ENCODE measurements around the gene C2CD4C. TPM values are rescaled to one million over a fixed set of nuclear protein-coding genes. Genes with fewer than 3 reads are reported as not detected.

The C2CD4C gene
- polyA plus RNA-seq, 3 donors, result not detected

DNA sequence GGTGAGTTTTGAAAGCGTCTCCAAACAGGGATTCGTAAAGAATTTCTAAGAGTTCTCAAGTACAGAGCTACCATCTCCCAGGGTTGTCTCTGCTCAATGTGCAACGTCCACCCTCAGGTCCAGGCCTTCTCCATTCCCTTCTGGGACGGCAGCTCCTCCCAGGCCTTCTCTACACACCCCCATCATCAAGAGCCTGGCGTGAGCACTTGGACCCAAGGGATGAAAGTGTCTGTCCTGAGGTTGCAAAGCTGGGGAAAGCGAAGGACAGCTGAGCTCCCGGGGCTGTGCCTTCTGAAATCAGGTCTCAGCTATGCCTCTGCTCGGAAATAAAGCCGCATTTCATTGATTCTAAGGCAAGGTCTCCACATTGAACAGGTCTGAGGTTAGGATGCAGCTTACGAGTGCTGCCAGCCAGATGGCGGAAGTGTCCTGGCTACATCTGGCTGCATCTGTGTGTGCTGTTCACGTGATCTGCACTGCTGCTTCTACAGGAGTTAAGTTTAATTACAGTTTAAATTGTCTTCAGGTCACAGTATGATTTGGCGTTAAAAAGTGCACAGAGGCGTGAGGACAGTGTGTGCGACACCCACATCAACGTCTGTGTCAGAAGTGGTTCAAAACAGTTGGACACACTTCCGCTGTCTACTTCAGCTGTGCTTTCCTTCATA is 37.3 kb downstream of the C2CD4C start:
- H3K4me2 ChIP-seq (replicated peaks; ENCODE audit: extremely low read depth, low read length, poor library complexity, severe bottlenecking), result no peak overlapping the region
- DNase-seq, result no peak
- TF ChIP-seq, protein P1, sequence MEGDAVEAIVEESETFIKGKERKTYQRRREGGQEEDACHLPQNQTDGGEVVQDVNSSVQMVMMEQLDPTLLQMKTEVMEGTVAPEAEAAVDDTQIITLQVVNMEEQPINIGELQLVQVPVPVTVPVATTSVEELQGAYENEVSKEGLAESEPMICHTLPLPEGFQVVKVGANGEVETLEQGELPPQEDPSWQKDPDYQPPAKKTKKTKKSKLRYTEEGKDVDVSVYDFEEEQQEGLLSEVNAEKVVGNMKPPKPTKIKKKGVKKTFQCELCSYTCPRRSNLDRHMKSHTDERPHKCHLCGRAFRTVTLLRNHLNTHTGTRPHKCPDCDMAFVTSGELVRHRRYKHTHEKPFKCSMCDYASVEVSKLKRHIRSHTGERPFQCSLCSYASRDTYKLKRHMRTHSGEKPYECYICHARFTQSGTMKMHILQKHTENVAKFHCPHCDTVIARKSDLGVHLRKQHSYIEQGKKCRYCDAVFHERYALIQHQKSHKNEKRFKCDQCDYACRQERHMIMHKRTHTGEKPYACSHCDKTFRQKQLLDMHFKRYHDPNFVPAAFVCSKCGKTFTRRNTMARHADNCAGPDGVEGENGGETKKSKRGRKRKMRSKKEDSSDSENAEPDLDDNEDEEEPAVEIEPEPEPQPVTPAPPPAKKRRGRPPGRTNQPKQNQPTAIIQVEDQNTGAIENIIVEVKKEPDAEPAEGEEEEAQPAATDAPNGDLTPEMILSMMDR (IDR thresholded peaks at IDR 0.05), result no peak
- intact Hi-C loops (cut with micrococcal nuclease), result no loop called here
- H3K27ac ChIP-seq (ENCODE audit: low read depth in 1 of 2, low read length in 2 of 2), result no peak overlapping the region
- no peak overlapping the region for H3K4me3 Mint-ChIP-seq
- H3K4me3 ChIP-seq (replicated peaks in 1 of 3; ENCODE audit: low read depth in 2 of 3, low read length in 3 of 3), result no peak overlapping the region
- no peaks in the 10 kb centered on the region for H3K4me1 ChIP-seq (ENCODE audit: control insufficient read depth in 1 of 2, insufficient read depth in 2 of 2, low read length in 2 of 2)
- no peaks in the 10 kb centered on the region for H4K20me1 ChIP-seq (ENCODE audit: insufficient read depth, low read length)
- no peaks in the 10 kb centered on the region for H3K4me1 Mint-ChIP-seq
- no peak overlapping the region for H2AFZ ChIP-seq (ENCODE audit: insufficient read depth, low read depth, low read length, poor library complexity, severe bottlenecking)
- no peaks in the 10 kb centered on the region for H3K9me3 ChIP-seq (replicated peaks in 1 of 2; ENCODE audit: control insufficient read depth in 1 of 2, insufficient read depth in 1 of 2, low read length in 2 of 2)
- whole genome bisulfite sequencing (ENCODE audit: insufficient coverage), result 74% methylated on average over 12 of the region's 17 CpGs
- H3K9me3 Mint-ChIP-seq, result peaks cover 0 to 4% (median 2%) of the 10 kb centered on the region in 7 donors
- H3K27me3 Mint-ChIP-seq (ENCODE audit: low read depth in 3 of 3), result peaks cover 11 to 36% (median 18%) of the 10 kb centered on the region in 3 donors
- H3K36me3 ChIP-seq (replicated peaks in 1 of 2; ENCODE audit: control insufficient read depth in 1 of 2, insufficient read depth in 2 of 2, low read length in 2 of 2), result no peaks in the 10 kb centered on the region
- H3K27ac Mint-ChIP-seq, result no peak overlapping the region
- no peaks in the 10 kb centered on the region for H3K79me2 ChIP-seq (ENCODE audit: insufficient read depth, low read length)
- H3K9ac ChIP-seq (ENCODE audit: insufficient read depth, low read length, poor library complexity, severe bottlenecking), result no peak overlapping the region
- H3K36me3 Mint-ChIP-seq, result no peaks in the 10 kb centered on the region
- H3K27me3 ChIP-seq (ENCODE audit: control insufficient read depth in 2 of 2, insufficient read depth in 2 of 2, low read length in 2 of 2), result no peaks in the 10 kb centered on the region

DNA sequence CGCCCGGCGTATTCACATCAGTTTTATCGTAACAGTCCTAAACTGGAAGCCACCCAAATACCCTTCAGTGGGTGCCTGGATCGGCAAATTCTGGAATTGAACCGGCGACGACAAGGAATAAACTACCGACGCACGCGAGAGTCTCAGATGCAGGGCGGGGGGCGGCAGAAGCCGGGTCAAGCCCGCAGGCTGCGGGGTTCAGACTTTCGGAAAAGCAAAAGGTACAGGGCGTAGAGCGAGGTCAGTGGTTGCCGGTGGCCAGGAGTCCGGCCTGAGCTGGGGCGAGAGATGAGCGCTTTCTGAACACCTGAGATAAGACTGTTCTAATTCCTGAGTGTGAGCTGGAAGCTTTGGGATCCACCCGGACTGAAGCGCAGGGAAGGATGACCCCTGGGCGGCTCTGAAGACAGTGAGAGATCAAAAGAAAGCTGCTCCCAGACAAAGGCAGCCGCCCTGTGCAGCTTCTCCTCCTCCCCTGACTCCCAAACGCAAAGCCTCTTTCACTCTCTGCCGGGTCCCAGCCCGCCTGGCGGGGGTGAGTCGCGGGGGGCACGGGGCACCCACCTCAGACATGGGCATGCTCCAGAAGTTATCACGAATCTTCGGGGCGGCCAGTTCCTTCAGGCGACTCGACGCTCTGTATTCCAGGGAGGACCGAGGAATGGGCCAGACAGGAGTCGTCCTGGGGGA is 38.2 kb downstream of the C2CD4C start:
- Mint-ChIP-seq H3K27me3 (ENCODE audit: low read depth in 3 of 3) (peaks cover 11 to 34% (median 17%) of the 10 kb centered on the region in 3 donors), H3K36me3 (no peaks in the 10 kb centered on the region), H3K4me1 (no peaks in the 10 kb centered on the region), H3K4me3 (no peak overlapping the region), H3K27ac (no peak overlapping the region), H3K9me3 (peaks cover 0 to 3% (median 2%) of the 10 kb centered on the region in 7 donors)
- Histone ChIP-seq H3K27ac (ENCODE audit: low read depth in 1 of 2, low read length in 2 of 2) (no peak overlapping the region), H4K20me1 (ENCODE audit: insufficient read depth, low read length) (no peaks in the 10 kb centered on the region), H3K36me3 (replicated peaks in 1 of 2; ENCODE audit: control insufficient read depth in 1 of 2, insufficient read depth in 2 of 2, low read length in 2 of 2) (no peaks in the 10 kb centered on the region), H3K4me3 (replicated peaks in 1 of 3; ENCODE audit: low read depth in 2 of 3, low read length in 3 of 3) (no peak overlapping the region), H3K4me2 (replicated peaks; ENCODE audit: extremely low read depth, low read length, poor library complexity, severe bottlenecking) (no peak overlapping the region), H3K79me2 (ENCODE audit: insufficient read depth, low read length) (no peaks in the 10 kb centered on the region), H2AFZ (ENCODE audit: insufficient read depth, low read depth, low read length, poor library complexity, severe bottlenecking) (no peak overlapping the region), H3K4me1 (ENCODE audit: control insufficient read depth in 1 of 2, insufficient read depth in 2 of 2, low read length in 2 of 2) (no peaks in the 10 kb centered on the region), H3K27me3 (ENCODE audit: control insufficient read depth in 2 of 2, insufficient read depth in 2 of 2, low read length in 2 of 2) (no peaks in the 10 kb centered on the region), H3K9ac (ENCODE audit: insufficient read depth, low read length, poor library complexity, severe bottlenecking) (no peak overlapping the region), H3K9me3 (replicated peaks in 1 of 2; ENCODE audit: control insufficient read depth in 1 of 2, insufficient read depth in 1 of 2, low read length in 2 of 2) (no peaks in the 10 kb centered on the region)
- DNase-seq, result no peak
- TF ChIP-seq, protein P1 (IDR thresholded peaks at IDR 0.05), result no peak
- WGBS (ENCODE audit: insufficient coverage), result 93% methylated on average over 39 of the region's 43 CpGs
- intact Hi-C loops (cut with micrococcal nuclease), result no loop called here

Data from CD14-positive monocyte (primary cell).